ENCODE measurements around the gene RPL3.

- TF ChIP-seq POLR2A (IDR thresholded peaks at IDR 0.05; ENCODE audit: low read depth, low read length) (no peak), CTCF (conservative IDR thresholded peaks at IDR 0.05; ENCODE audit: low read depth, low read length) (no peak), RFX5 (IDR thresholded peaks at IDR 0.05; ENCODE audit: low read depth, low read length) (no peak), SMC3 (IDR thresholded peaks at IDR 0.05; ENCODE audit: low read depth, low read length) (no peak)
Measured at GRCh38 chr22:39266398-39267030, 52.9 kb downstream of the RPL3 start.

Measured in IMR-90 (cell line).